Testis (tissue), 2 donors: Measurements from ENCODE around the gene TEX2.

Experiments
- POLR2A ChIP-seq: fragments of 450-650 bp; IDR thresholded peaks from one replicate; pipeline ENCODE4 v1.6.1; 2017; ENCODE audit warnings: antibody characterized with exemption, mild to moderate bottlenecking, moderate library complexity
- TF ChIP-seq, protein P1 (sequence below), 3 experiments: fragments of 450-650 bp in 2 of 3; fragments of 200-600 bp in 1 of 3; sonication (generic) in 1 of 3; IDR thresholded peaks; one replicate each; pipeline ENCODE4 v1.5.1; 2016 to 2019; ENCODE audit warnings: antibody characterized with exemption in 3 of 3, mild to moderate bottlenecking in 2 of 3, moderate library complexity in 1 of 3

DNA sequence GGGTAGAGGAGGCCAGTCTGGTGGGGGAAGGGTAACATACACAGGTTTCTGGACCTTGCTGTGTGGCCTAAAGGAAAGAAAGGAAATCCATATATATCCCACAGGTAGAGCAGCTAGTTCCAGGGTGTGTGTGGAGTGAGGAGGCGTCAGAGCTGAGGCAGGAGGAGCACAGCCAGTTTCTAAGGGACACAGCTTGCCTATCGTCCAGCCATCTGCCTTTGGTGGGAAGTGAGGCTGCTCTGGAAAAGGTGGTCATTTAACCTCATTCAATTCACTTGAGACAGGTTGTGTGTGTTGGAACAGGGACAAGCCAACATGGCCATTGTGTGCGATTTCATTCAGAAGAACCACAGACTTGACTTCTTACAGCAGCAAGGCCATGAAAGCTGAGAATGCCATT lies 96.2 kb downstream of the TEX2 start:
- TF ChIP-seq, protein P1, sequence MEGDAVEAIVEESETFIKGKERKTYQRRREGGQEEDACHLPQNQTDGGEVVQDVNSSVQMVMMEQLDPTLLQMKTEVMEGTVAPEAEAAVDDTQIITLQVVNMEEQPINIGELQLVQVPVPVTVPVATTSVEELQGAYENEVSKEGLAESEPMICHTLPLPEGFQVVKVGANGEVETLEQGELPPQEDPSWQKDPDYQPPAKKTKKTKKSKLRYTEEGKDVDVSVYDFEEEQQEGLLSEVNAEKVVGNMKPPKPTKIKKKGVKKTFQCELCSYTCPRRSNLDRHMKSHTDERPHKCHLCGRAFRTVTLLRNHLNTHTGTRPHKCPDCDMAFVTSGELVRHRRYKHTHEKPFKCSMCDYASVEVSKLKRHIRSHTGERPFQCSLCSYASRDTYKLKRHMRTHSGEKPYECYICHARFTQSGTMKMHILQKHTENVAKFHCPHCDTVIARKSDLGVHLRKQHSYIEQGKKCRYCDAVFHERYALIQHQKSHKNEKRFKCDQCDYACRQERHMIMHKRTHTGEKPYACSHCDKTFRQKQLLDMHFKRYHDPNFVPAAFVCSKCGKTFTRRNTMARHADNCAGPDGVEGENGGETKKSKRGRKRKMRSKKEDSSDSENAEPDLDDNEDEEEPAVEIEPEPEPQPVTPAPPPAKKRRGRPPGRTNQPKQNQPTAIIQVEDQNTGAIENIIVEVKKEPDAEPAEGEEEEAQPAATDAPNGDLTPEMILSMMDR (IDR thresholded peaks at IDR 0.05) = no peak
- TF ChIP-seq POLR2A = no peak
